OCI-LY7 (cell line): ENCODE data around the gene HINT2. TPM values are rescaled to one million over a fixed set of nuclear protein-coding genes. Genes with fewer than 3 reads are reported as not detected.
A peak's percentile ranks its signal among the peaks of the same experiment; 100 is the strongest.

ENCODE experiments used
- BruUV-seq: library from RNA; stranded (reverse); fragments of 400-500 nt; replicated peaks from 2 replicates; lab custom pipeline; 2021; lab: Mats Ljungman, UMichigan
- CTCF ChIA-PET: fragments of 300-600 bp; sonication (Branson Sonifier 250); formaldehyde crosslinking; loops from one replicate; lab custom pipeline; 2022; ENCODE audit warnings: antibody characterized with exemption; ENCODE audit not compliant: unreplicated experiment; lab: Charles Lee
- POLR2A ChIA-PET: fragments of 300-600 bp; sonication (Branson Sonifier 250); formaldehyde crosslinking; loops from one replicate; lab custom pipeline; 2022; ENCODE audit warnings: antibody characterized with exemption; lab: Charles Lee
- DNase-seq: peaks from one replicate; pipeline ENCODE4 v3.0.0-alpha.2; 2015; ENCODE audit warnings: low spot score
- H2AFZ ChIP-seq: fragments of 200-600 bp; sonication (generic), shearing (Covaris generic); 2 replicates; pipeline ENCODE4 v1.6.1; 2014; ENCODE audit warnings: mild to moderate bottlenecking, antibody characterized with exemption, low read length, moderate library complexity
- H3K27ac ChIP-seq: fragments of 200-600 bp; sonication (generic); 2 replicates; pipeline ENCODE4 v1.5.1; 2014; ENCODE audit warnings: mixed run types, low read depth, mild to moderate bottlenecking, moderate library complexity, low read length, inconsistent platforms; ENCODE audit not compliant: poor library complexity, severe bottlenecking
- H3K36me3 ChIP-seq: fragments of 200-600 bp; sonication (generic); 2 replicates; pipeline ENCODE4 v1.6.1; 2014; ENCODE audit warnings: mild to moderate bottlenecking, antibody characterized with exemption, low read length, moderate library complexity, mixed read lengths; ENCODE audit not compliant: insufficient read depth
- H3K4me1 ChIP-seq: fragments of 200-600 bp; sonication (generic); 2 replicates; pipeline ENCODE4 v1.5.1; 2014; ENCODE audit warnings: mild to moderate bottlenecking, low read length; ENCODE audit not compliant: insufficient read depth, poor library complexity, severe bottlenecking
- H3K4me2 ChIP-seq: fragments of 200-600 bp; sonication (generic); 2 replicates; pipeline ENCODE4 v1.6.1; 2014; ENCODE audit warnings: mild to moderate bottlenecking, low read length
- H3K4me3 ChIP-seq: fragments of 200-600 bp; sonication (generic); 2 replicates; pipeline ENCODE4 v1.5.1; 2014; ENCODE audit warnings: mild to moderate bottlenecking, low read depth, low read length; ENCODE audit not compliant: poor library complexity, severe bottlenecking
- H3K79me2 ChIP-seq: fragments of 200-600 bp; sonication (generic); 2 replicates; pipeline ENCODE4 v1.6.1; 2016; ENCODE audit warnings: low read depth, mild to moderate bottlenecking, low read length, moderate library complexity, mixed read lengths; ENCODE audit not compliant: insufficient read depth
- H3K9me2 ChIP-seq: fragments of 200-600 bp; sonication (generic); 2 replicates; pipeline ENCODE4 v1.6.1; 2016; ENCODE audit warnings: mild to moderate bottlenecking, low read length, mixed read lengths; ENCODE audit not compliant: insufficient read depth
- H3K9me3 ChIP-seq: fragments of 200-600 bp; sonication (generic); 2 replicates; pipeline ENCODE4 v1.6.1; 2014; ENCODE audit warnings: mild to moderate bottlenecking, mixed run types, low read length, mixed read lengths
- H4K20me1 ChIP-seq: fragments of 200-600 bp; sonication (generic); 2 replicates; pipeline ENCODE4 v1.6.1; 2014; ENCODE audit warnings: mild to moderate bottlenecking, antibody characterized with exemption, low read length, moderate library complexity, mixed read lengths; ENCODE audit not compliant: insufficient read depth
- CTCF ChIP-seq: fragments of 200-600 bp; sonication (generic); conservative IDR thresholded peaks from 2 replicates; pipeline ENCODE4 v1.5.1; 2014; ENCODE audit warnings: mild to moderate bottlenecking, antibody characterized with exemption, low read length, moderate library complexity, mixed read lengths
- EZH2phosphoT487 ChIP-seq: fragments of 200-600 bp; sonication (generic); IDR thresholded peaks from 2 replicates; pipeline ENCODE4 v1.6.1; 2018; ENCODE audit warnings: low read depth, borderline replicate concordance, mild to moderate bottlenecking, mixed run types, antibody characterized with exemption, low read length, moderate library complexity, mixed read lengths
- intact Hi-C: fragments of 100-400 bp; cut with micrococcal nuclease; formaldehyde crosslinking; loops from one replicate; pipeline ENCODE4 v1.10.0; 2022; ENCODE audit not compliant: unreplicated experiment
- total RNA-seq, 2 experiments: library from RNA; depleted of rRNA in 1 of 2; stranded (reverse); fragments of >200 nt in 1 of 2; shearing (Covaris generic) in 1 of 2; gene quantifications; 2 replicates each; pipeline ENCODE4 v1.2.3, GENCODE V29; 2014 to 2022

HINT2 gene
- total RNA-seq, 2 experiments from 2014 or later, result 82.5 to 84.5 TPM

GRCh38 chr9:35771534-35771933, 43.3 kb downstream of the HINT2 start:
- H3K9me3 ChIP-seq, result no peaks in the 10 kb centered on the region
- no peak overlapping the region for H3K27ac ChIP-seq
- no peak for DNase-seq
- H3K4me2 ChIP-seq, result peak overlapping the region; percentile 4; the same call in 1 of the 2 replicates
- H3K9me2 ChIP-seq, result no peaks in the 10 kb centered on the region
- CTCF ChIA-PET, result no interaction called here
- no peaks in the 10 kb centered on the region for H4K20me1 ChIP-seq
- H3K4me1 ChIP-seq, result peaks cover 65% of the 10 kb centered on the region
- H3K36me3 ChIP-seq, result no peaks in the 10 kb centered on the region
- no peaks in the 10 kb centered on the region; the same call in 1 of the 2 replicates for H3K79me2 ChIP-seq
- no peak overlapping the region for H2AFZ ChIP-seq
- TF ChIP-seq EZH2phosphoT487 (no peak), CTCF (no peak)
- POLR2A ChIA-PET, result interaction anchor here (1.1 to 2.0 kb wide), 5 partner anchors 9 to 136 kb away, joined by 3 to 9 read pairs (median 5); partner anchors contain the start of genes GBA2 and RGP1
- H3K4me3 ChIP-seq, result no peak overlapping the region
- intact Hi-C loops, result no loop called here
- BruUV-seq, result no TSS peak

- TF ChIP-seq CTCF (no peak), EZH2phosphoT487 (no peak)
- Histone ChIP-seq H2AFZ (no peak overlapping the region), H3K9me3 (no peaks in the 10 kb centered on the region), H3K27ac (no peak overlapping the region), H3K4me2 (peak overlapping the region; percentile 4), H3K79me2 (peaks cover 4% of the 10 kb centered on the region; the same call in 1 of the 2 replicates), H3K9me2 (no peaks in the 10 kb centered on the region), H3K36me3 (no peaks in the 10 kb centered on the region), H3K4me3 (no peak overlapping the region), H4K20me1 (no peaks in the 10 kb centered on the region), H3K4me1 (peaks cover 65% of the 10 kb centered on the region)
- CTCF ChIA-PET, result no interaction called here
- DNase-seq, result no peak
- POLR2A ChIA-PET, result interaction anchor here (0.7 to 2.0 kb wide), 6 partner anchors 8 to 135 kb away, joined by 3 to 9 read pairs (median 4); partner anchors contain the start of genes GBA2 and RGP1
- intact Hi-C loops, result no loop called here
- no TSS peak for BruUV-seq
Observed at GRCh38 chr9:35771075-35771433, 43.8 kb downstream of the HINT2 start.

GRCh38 chr9:35769763-35770162, 45.1 kb downstream of the HINT2 start:
- ChIA-PET CTCF (no interaction called here), POLR2A (interaction anchor here (0.6 to 1.2 kb wide), 4 partner anchors 9 to 215 kb away, joined by 3 to 4 read pairs (median 3); partner anchors contain the start of gene SPAG8)
- intact Hi-C loops, result no loop called here
- no TSS peak for BruUV-seq
- Histone ChIP-seq H2AFZ (no peak overlapping the region), H3K9me2 (no peaks in the 10 kb centered on the region), H4K20me1 (no peaks in the 10 kb centered on the region), H3K27ac (no peak overlapping the region), H3K36me3 (peaks cover 7% of the 10 kb centered on the region), H3K4me3 (no peak overlapping the region), H3K4me1 (peaks cover 63% of the 10 kb centered on the region), H3K9me3 (peaks cover 6% of the 10 kb centered on the region; the same call in 1 of the 2 replicates), H3K79me2 (peaks cover 14% of the 10 kb centered on the region; the same call in 1 of the 2 replicates), H3K4me2 (no peak overlapping the region)
- TF ChIP-seq EZH2phosphoT487 (no peak), CTCF (no peak)
- DNase-seq, result no peak
